ENCODE measurements around the gene CXCL9.
"Not testable (repeated sequence)": the region's sequence is repeated elsewhere in the genome, so short reads cannot be mapped to it uniquely, and the experiment has no call there.

The CXCL9 gene

GRCh38 chr4:76007089-76007862 is at the start of gene CXCL9:
CXCL9 (minus strand) TSS chr4:76007509; CDS start chr4:76007449, 60 bp downstream.
- no peak within 1 kb of the TSS for H3K27ac ChIP-seq
- no peaks in the 10 kb centered on the region for H3K9me3 ChIP-seq (ENCODE audit: severe bottlenecking)
- no peaks in the 10 kb centered on the region for H3K27me3 ChIP-seq (ENCODE audit: insufficient read depth, low read depth, severe bottlenecking)
- no peak for DNase-seq
- TF ChIP-seq CTCF (IDR thresholded peaks at IDR 0.05; ENCODE audit: low read depth, low read length), result no peak
- H3K4me3 ChIP-seq (ENCODE audit: low read depth, low read length), result no peak within 1 kb of the TSS
- H3K36me3 ChIP-seq, result no peaks in the 10 kb centered on the region

GRCh38 chr4:76055421-76055820 is 48.1 kb upstream of the CXCL9 start:
- Histone ChIP-seq H3K27ac (no peak overlapping the region), H3K9me3 (ENCODE audit: severe bottlenecking) (no peaks in the 10 kb centered on the region), H3K27me3 (ENCODE audit: insufficient read depth, low read depth, severe bottlenecking) (no peaks in the 10 kb centered on the region), H3K36me3 (no peaks in the 10 kb centered on the region), H3K4me3 (ENCODE audit: low read depth, low read length) (no peak overlapping the region)
- no peak for DNase-seq
- TF ChIP-seq CTCF (IDR thresholded peaks at IDR 0.05; ENCODE audit: low read depth, low read length), result no peak

GRCh38 chr4:76055016-76055415 is 47.7 kb upstream of the CXCL9 start:
- Histone ChIP-seq H3K9me3 (ENCODE audit: severe bottlenecking) (no peaks in the 10 kb centered on the region), H3K27ac (no peak overlapping the region), H3K27me3 (ENCODE audit: insufficient read depth, low read depth, severe bottlenecking) (no peaks in the 10 kb centered on the region), H3K36me3 (no peaks in the 10 kb centered on the region), H3K4me3 (ENCODE audit: low read depth, low read length) (no peak overlapping the region)
- no peak for TF ChIP-seq CTCF (IDR thresholded peaks at IDR 0.05; ENCODE audit: low read depth, low read length)
- no peak for DNase-seq

- Histone ChIP-seq H3K36me3 (no peaks in the 10 kb centered on the region), H3K4me3 (ENCODE audit: low read depth, low read length) (no peak overlapping the region), H3K27me3 (ENCODE audit: insufficient read depth, low read depth, severe bottlenecking) (no peaks in the 10 kb centered on the region), H3K9me3 (ENCODE audit: severe bottlenecking) (no peaks in the 10 kb centered on the region), H3K27ac (no peak overlapping the region)
- no peak for TF ChIP-seq CTCF (IDR thresholded peaks at IDR 0.05; ENCODE audit: low read depth, low read length)
- no peak for DNase-seq
Measured at GRCh38 chr4:76053730-76054129, 46.4 kb upstream of the CXCL9 start.

- DNase-seq; H3K9me3 ChIP-seq (ENCODE audit: severe bottlenecking); H3K36me3 ChIP-seq; H3K27me3 ChIP-seq (ENCODE audit: insufficient read depth, low read depth, severe bottlenecking); H3K4me3 ChIP-seq (ENCODE audit: low read depth, low read length); H3K27ac ChIP-seq: not testable (repeated sequence)
Measured at GRCh38 chr4:76050560-76051050, 43.3 kb upstream of the CXCL9 start.

GRCh38 chr4:76049860-76050416 is 42.6 kb upstream of the CXCL9 start:
- H3K27me3 ChIP-seq (ENCODE audit: insufficient read depth, low read depth, severe bottlenecking); H3K4me3 ChIP-seq (ENCODE audit: low read depth, low read length): not testable (repeated sequence)

GRCh38 chr4:76044686-76045085 is 37.4 kb upstream of the CXCL9 start:
- H3K27ac ChIP-seq, DNase-seq: not testable (repeated sequence)

More at GRCh38 chr4:76049860-76050416, 42.6 kb upstream of the CXCL9 start:
- not testable (repeated sequence) for H3K9me3 ChIP-seq (ENCODE audit: severe bottlenecking); H3K36me3 ChIP-seq; H3K27ac ChIP-seq; DNase-seq

GRCh38 chr4:76043306-76043705 is 36.0 kb upstream of the CXCL9 start:
- H3K27me3 ChIP-seq (ENCODE audit: insufficient read depth, low read depth, severe bottlenecking); H3K4me3 ChIP-seq (ENCODE audit: low read depth, low read length); H3K9me3 ChIP-seq (ENCODE audit: severe bottlenecking); H3K36me3 ChIP-seq; H3K27ac ChIP-seq; DNase-seq: not testable (repeated sequence)

More at GRCh38 chr4:76044686-76045085, 37.4 kb upstream of the CXCL9 start:
- not testable (repeated sequence) for H3K36me3 ChIP-seq; H3K9me3 ChIP-seq (ENCODE audit: severe bottlenecking); H3K27me3 ChIP-seq (ENCODE audit: insufficient read depth, low read depth, severe bottlenecking); H3K4me3 ChIP-seq (ENCODE audit: low read depth, low read length)

- H3K27ac ChIP-seq; DNase-seq; H3K27me3 ChIP-seq (ENCODE audit: insufficient read depth, low read depth, severe bottlenecking); H3K9me3 ChIP-seq (ENCODE audit: severe bottlenecking); H3K36me3 ChIP-seq; H3K4me3 ChIP-seq (ENCODE audit: low read depth, low read length): not testable (repeated sequence)
Measured at GRCh38 chr4:76042241-76042998, 35.1 kb upstream of the CXCL9 start.

Data from WERI-Rb-1 (cell line).